A673 (cell line): ENCODE data around the gene HECW1.

ENCODE experiments used
- EZH2 ChIP-seq: fragments of 200-600 bp; sonication (generic); IDR thresholded peaks from 2 replicates; pipeline ENCODE4 v1.6.1; 2017; ENCODE audit warnings: borderline replicate concordance, low read depth, mild to moderate bottlenecking, mixed read lengths, antibody characterized with exemption, low read length; ENCODE audit not compliant: poor library complexity, severe bottlenecking
- TF ChIP-seq, protein P1 (sequence below): fragments of 300-800, 200-600 bp; sonication (generic); conservative IDR thresholded peaks from 2 replicates; pipeline ENCODE4 v1.5.1; 2017; ENCODE audit warnings: low read depth, mild to moderate bottlenecking, antibody characterized with exemption, low read length, moderate library complexity, mixed read lengths

- TF ChIP-seq, protein P1, sequence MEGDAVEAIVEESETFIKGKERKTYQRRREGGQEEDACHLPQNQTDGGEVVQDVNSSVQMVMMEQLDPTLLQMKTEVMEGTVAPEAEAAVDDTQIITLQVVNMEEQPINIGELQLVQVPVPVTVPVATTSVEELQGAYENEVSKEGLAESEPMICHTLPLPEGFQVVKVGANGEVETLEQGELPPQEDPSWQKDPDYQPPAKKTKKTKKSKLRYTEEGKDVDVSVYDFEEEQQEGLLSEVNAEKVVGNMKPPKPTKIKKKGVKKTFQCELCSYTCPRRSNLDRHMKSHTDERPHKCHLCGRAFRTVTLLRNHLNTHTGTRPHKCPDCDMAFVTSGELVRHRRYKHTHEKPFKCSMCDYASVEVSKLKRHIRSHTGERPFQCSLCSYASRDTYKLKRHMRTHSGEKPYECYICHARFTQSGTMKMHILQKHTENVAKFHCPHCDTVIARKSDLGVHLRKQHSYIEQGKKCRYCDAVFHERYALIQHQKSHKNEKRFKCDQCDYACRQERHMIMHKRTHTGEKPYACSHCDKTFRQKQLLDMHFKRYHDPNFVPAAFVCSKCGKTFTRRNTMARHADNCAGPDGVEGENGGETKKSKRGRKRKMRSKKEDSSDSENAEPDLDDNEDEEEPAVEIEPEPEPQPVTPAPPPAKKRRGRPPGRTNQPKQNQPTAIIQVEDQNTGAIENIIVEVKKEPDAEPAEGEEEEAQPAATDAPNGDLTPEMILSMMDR = no peak
- no peak for TF ChIP-seq EZH2
Observed at GRCh38 chr7:43192806-43193460, 80.5 kb downstream of the HECW1 start.
